GM21786 (cell line): ENCODE results near the gene MYEOV.

Experiments used
- ATAC-seq: cut with Tn5 transposase; IDR thresholded peaks from one replicate; pipeline ENCODE4 v1.9.1; 2021; ENCODE audit not compliant: unreplicated experiment

The MYEOV gene

GRCh38 chr11:69301081-69301454 is 7.1 kb downstream of the MYEOV start:
- no peak for ATAC-seq

- ATAC-seq, result no peak
Measured at GRCh38 chr11:69301455-69302401, 7.8 kb downstream of the MYEOV start.

GRCh38 chr11:69302447-69303020 is 8.6 kb downstream of the MYEOV start:
- ATAC-seq, result no peak

GRCh38 chr11:69303427-69303826 is 9.5 kb downstream of the MYEOV start:
- ATAC-seq, result no peak

- no peak for ATAC-seq
Measured at GRCh38 chr11:69304258-69304657, 10.3 kb downstream of the MYEOV start.

GRCh38 chr11:69304686-69305085 is 10.7 kb downstream of the MYEOV start:
- no peak for ATAC-seq

GRCh38 chr11:69305885-69306540 is 12.1 kb downstream of the MYEOV start:
- no peak for ATAC-seq

- ATAC-seq, result no peak
Measured at GRCh38 chr11:69306821-69307220, 12.9 kb downstream of the MYEOV start.

- ATAC-seq, result no peak
Measured at GRCh38 chr11:69307421-69307820, 13.5 kb downstream of the MYEOV start.

GRCh38 chr11:69307871-69308431 is 14.0 kb downstream of the MYEOV start:
- no peak for ATAC-seq

- no peak for ATAC-seq
Measured at GRCh38 chr11:69308491-69308911, 14.5 kb downstream of the MYEOV start.

- ATAC-seq, result no peak
Measured at GRCh38 chr11:69308936-69309615, 15.1 kb downstream of the MYEOV start.

- no peak for ATAC-seq
Measured at GRCh38 chr11:69309631-69310280, 15.8 kb downstream of the MYEOV start.

- ATAC-seq, result no peak
Measured at GRCh38 chr11:69310351-69310750, 16.4 kb downstream of the MYEOV start.

- no peak for ATAC-seq
Measured at GRCh38 chr11:69310934-69311766, 17.2 kb downstream of the MYEOV start.

GRCh38 chr11:69311767-69312385 is 17.9 kb downstream of the MYEOV start:
- no peak for ATAC-seq

GRCh38 chr11:69312453-69313404 is 18.8 kb downstream of the MYEOV start:
- ATAC-seq, result no peak

- ATAC-seq, result no peak
Measured at GRCh38 chr11:69313992-69314391, 20.0 kb downstream of the MYEOV start.
